Skeletal muscle satellite cell (primary cell): ENCODE results near the gene DDX60.
"Not testable (repeated sequence)": the region's sequence is repeated elsewhere in the genome, so short reads cannot be mapped to it uniquely, and the experiment has no call there.

Experiments
- H3K27me3 ChIP-seq: 2 replicates; pipeline ENCODE4 v1.7.0; 2013; ENCODE audit warnings: low read length; ENCODE audit not compliant: control insufficient read depth, insufficient read depth
- H3K36me3 ChIP-seq: 2 replicates; pipeline ENCODE4 v1.7.0; 2013; ENCODE audit warnings: mild to moderate bottlenecking, control low read depth, low read length; ENCODE audit not compliant: insufficient read depth
- H3K4me1 ChIP-seq: 2 replicates; pipeline ENCODE4 v1.7.0; 2013; ENCODE audit warnings: low read length; ENCODE audit not compliant: control insufficient read depth, insufficient read depth
- H3K4me2 ChIP-seq: 2 replicates; pipeline ENCODE4 v1.7.0; 2013; ENCODE audit warnings: mild to moderate bottlenecking, low read length
- H3K4me3 ChIP-seq: 2 replicates; pipeline ENCODE4 v1.7.0; 2013; ENCODE audit warnings: low read length
- H3K9ac ChIP-seq: 2 replicates; pipeline ENCODE4 v1.7.0; 2013; ENCODE audit warnings: mild to moderate bottlenecking, low read depth, low read length, moderate library complexity
- H3K9me3 ChIP-seq: replicated peaks from 2 replicates; pipeline ENCODE4 v1.7.0; 2013; ENCODE audit warnings: mild to moderate bottlenecking, control low read depth, low read length

DDX60 gene

DNA sequence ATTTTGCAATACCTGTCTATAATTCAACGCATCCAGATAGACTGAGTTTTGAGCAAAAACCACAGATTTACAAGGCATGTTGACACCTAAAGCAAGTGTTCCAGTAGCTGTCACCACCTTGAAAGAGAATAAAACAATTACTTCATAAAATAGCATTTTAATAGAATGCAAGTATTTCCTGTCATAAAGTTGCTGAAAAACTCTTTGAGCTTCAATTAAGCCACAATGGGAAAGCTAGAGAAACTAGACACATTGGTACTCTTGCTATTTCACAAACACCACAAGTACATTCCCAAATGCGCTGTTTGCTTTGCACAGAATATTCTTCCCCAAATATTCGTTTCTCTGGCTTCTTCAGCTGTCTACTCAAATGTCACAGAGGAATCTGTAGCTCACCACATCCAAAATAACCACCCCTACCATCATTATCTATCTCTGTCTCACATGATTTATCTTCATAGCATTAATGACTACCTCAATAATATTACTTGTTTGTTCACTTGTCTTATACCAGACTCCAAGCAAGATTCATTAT, 70.3 kb downstream of the DDX60 start:
- no peaks in the 10 kb centered on the region for H3K27me3 ChIP-seq
- no peaks in the 10 kb centered on the region for H3K4me1 ChIP-seq
- no peaks in the 10 kb centered on the region for H3K9me3 ChIP-seq
- H3K9ac ChIP-seq, result no peak overlapping the region
- H3K36me3 ChIP-seq, result no peaks in the 10 kb centered on the region
- no peak overlapping the region for H3K4me2 ChIP-seq
- H3K4me3 ChIP-seq, result no peak overlapping the region

DNA sequence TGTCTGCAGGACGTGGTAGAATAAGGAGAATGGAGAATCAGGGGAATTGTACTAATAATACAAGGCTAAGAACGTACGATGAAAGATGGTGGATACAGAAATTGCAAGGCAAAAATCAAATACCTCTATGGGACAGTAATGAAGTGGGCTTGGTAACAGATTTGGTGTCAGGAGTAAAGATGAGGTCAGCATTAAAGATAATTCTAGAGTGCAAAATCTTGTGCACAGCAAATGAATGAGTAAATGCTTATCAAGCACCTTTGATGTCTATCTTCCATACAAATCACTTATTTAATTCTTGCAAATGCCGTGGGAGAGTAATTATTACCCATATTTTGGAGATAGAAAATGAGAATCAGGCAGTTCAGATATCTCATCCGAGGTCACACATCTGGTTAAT, 70.9 kb downstream of the DDX60 start:
- Histone ChIP-seq H3K9me3 (no peaks in the 10 kb centered on the region), H3K4me2 (no peak overlapping the region), H3K4me1 (no peaks in the 10 kb centered on the region), H3K36me3 (no peaks in the 10 kb centered on the region), H3K4me3 (no peak overlapping the region), H3K27me3 (no peaks in the 10 kb centered on the region), H3K9ac (no peak overlapping the region)

DNA sequence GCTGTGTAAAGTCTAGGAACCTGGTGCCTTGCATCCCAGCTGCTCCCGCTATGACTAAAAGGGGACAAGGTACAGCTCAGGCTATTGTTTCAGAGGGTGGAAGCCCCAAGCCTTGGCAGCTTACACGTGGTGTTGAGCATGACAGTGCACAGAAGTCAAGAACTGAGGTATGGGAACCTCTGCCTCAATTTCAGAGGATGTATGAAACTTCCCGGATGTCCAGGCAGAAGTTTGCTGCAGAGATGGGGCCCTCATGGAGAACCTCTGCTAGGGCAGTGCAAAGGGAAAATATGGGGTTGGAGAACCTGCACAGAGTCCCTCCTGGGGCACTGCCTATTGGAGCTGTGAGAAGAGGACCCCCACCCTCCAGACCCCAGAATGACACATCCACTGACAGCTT, 76.6 kb downstream of the DDX60 start:
- no peak overlapping the region for H3K4me3 ChIP-seq
- H3K27me3 ChIP-seq, result no peaks in the 10 kb centered on the region
- no peaks in the 10 kb centered on the region for H3K36me3 ChIP-seq
- no peaks in the 10 kb centered on the region for H3K9me3 ChIP-seq
- no peaks in the 10 kb centered on the region for H3K4me1 ChIP-seq
- no peak overlapping the region for H3K9ac ChIP-seq
- H3K4me2 ChIP-seq, result no peak overlapping the region

DNA sequence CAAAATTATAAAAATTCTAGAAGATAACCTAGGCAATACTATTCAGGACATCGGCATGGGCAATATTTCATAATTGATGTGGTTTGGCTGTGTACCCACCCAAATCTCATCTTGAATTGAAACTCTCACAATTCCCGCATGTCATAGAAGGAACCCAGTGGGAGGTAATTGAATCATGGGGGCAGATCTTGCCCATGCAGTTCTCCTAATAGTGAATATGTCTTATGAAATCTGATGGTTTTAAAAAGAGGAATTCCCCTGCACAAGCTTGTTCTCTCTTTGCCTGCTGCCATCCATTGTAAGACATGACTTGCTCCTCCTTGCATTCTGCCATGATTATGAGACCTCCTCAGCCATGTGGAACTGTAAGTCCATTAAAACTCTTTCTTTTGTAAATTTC, 77.7 kb downstream of the DDX60 start:
- Histone ChIP-seq H3K36me3 (no peaks in the 10 kb centered on the region), H3K27me3 (no peaks in the 10 kb centered on the region)

DNA sequence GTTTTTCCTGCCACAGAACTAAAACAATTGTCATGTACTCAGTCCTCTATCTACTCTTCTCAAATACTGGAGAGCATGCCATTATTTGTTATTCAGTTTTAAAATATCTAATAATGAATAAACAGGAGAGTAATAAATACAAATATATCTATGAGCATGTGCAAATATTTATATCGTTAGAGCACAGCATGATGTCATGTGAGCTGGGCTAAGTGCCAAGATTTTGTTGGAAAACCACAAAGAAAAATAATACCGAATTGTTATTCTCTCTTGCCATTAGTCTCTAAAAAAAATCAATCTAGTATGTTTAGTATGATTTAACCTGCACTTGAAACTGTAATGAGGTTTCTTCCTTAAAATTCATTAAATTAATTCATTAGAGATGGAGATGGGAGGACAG, 97.3 kb downstream of the DDX60 start:
- H3K9me3 ChIP-seq, result no peaks in the 10 kb centered on the region
- H3K9ac ChIP-seq, result no peak overlapping the region
- H3K4me1 ChIP-seq, result peaks cover 23% of the 10 kb centered on the region
- no peaks in the 10 kb centered on the region for H3K36me3 ChIP-seq
- peak overlapping the region; percentile 24 for H3K4me2 ChIP-seq
- no peaks in the 10 kb centered on the region for H3K27me3 ChIP-seq
- H3K4me3 ChIP-seq, result peak overlapping the region; percentile 7

More for the DNA sequence above, 77.7 kb downstream of the DDX60 start:
- H3K9me3 ChIP-seq, result no peaks in the 10 kb centered on the region
- no peak overlapping the region for H3K9ac ChIP-seq
- no peak overlapping the region for H3K4me3 ChIP-seq
- H3K4me2 ChIP-seq, result no peak overlapping the region
- H3K4me1 ChIP-seq, result no peaks in the 10 kb centered on the region

DNA sequence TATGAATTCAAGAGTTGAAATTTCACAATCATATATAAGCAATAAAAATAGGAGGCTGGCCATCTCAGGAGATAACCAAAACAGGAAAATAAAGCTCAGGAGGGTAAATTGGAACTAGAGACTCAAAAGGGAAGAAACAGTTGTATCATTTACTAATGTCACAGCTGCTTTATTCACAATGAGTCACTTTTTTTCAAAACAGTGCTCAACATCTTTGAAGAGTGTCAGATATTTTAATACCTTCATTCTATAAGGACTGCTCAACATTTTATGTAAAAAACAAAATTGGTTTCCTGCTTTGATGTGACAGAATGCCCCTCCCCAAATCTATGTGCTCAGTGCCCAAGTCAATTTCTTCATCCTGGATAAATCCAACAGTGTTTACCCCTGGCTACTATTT, 97.7 kb downstream of the DDX60 start:
- Histone ChIP-seq H3K27me3 (no peaks in the 10 kb centered on the region), H3K9ac (no peak overlapping the region), H3K4me1 (peaks cover 23% of the 10 kb centered on the region), H3K9me3 (no peaks in the 10 kb centered on the region), H3K36me3 (no peaks in the 10 kb centered on the region), H3K4me2 (peak overlapping the region; percentile 24), H3K4me3 (peak overlapping the region; percentile 7)

DNA sequence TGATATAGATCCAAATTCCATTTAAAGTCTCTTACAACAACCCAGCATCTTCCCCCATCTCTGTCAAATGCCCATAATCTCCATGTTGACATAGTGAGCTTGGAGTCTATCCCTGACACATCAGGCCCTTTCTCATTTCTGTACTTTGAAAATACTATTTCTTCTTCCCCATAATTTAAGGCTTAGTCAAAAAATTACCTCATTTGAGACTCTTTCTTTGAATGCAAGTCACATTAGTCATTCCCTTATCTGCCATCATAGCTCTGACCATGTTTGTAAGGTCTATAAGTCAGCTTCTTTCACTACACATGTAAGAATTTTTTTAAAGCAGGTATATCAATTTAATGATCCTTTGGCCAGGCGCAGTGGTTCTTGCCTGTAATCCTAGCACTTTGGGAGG, 99.9 kb downstream of the DDX60 start:
- Histone ChIP-seq H3K9me3 (no peaks in the 10 kb centered on the region), H3K4me3 (no peak overlapping the region), H3K27me3 (no peaks in the 10 kb centered on the region), H3K9ac (no peak overlapping the region), H3K36me3 (no peaks in the 10 kb centered on the region), H3K4me2 (no peak overlapping the region), H3K4me1 (peaks cover 23% of the 10 kb centered on the region)

DNA sequence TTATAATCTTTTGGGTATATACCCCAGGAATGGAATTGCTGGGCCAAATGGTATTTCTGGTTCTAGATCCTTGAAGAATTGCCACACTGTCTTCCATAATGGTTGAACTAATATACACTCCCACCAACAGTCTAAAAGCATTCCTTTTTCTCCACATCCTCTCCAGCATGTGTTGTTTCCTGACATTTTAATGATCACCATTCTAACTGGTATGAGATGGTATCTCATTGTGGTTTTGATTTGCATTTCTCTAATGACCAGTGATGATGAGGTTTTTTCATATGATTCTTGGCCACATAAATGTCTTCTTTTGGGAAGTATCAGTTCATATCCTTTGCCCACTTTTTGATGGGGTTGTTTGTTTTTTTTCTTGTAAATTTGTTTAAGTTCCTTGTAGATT, 105.0 kb downstream of the DDX60 start:
- H3K9me3 ChIP-seq, H3K36me3 ChIP-seq, H3K27me3 ChIP-seq, H3K4me3 ChIP-seq, H3K4me1 ChIP-seq, H3K4me2 ChIP-seq, H3K9ac ChIP-seq: not testable (repeated sequence)

DNA sequence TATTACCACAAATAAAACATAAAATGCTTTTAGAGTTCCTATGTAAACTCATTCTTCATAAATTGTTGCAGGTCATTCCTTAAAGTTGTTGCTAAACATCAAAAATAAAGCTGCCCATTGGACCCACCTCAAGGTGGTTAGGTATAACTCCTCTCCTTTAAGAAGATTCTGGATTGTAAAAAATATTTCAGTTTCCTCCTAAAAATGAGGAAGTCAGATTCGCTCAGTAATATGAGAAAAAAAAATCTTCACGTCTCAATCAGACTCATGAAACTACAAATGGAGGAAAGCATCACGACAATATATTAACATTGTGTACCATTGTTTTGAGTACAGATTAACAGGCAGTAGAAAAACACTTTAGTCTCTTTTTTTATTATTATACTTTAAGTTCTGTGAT, 105.9 kb downstream of the DDX60 start:
- no peak overlapping the region for H3K4me3 ChIP-seq
- no peaks in the 10 kb centered on the region for H3K36me3 ChIP-seq
- no peak overlapping the region for H3K4me2 ChIP-seq
- no peaks in the 10 kb centered on the region for H3K4me1 ChIP-seq
- no peaks in the 10 kb centered on the region for H3K9me3 ChIP-seq
- H3K9ac ChIP-seq, result no peak overlapping the region
- H3K27me3 ChIP-seq, result no peaks in the 10 kb centered on the region

DNA sequence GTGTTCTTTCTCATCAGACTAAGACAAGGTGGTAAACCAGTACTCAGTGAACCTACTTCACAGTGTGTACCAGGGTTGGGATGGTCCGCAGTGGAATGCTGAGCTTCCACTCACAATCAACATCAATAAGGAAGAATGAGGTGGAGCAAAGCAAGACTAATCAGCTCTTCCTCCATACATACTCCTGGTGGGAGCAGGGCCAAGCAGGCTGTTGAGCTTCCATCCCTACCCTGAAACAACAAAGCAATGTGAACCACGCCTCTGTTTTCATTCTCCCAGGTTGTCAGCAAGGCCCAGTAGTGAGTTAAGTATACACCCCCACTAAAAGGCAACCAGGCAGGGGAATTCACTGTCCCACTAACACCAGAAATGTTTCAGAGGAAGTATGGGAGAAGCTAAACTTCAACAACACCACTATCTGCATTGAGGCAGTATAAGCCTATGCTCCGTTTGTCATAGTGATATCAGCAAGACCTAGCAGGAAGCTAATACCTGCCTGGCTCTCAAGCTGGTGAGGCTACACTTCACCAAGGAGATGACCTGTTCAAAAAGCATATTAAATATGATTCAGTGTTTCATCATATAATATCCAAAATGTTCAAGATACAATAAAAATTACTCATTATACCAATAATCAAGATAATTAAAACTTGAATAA, 109.5 kb downstream of the DDX60 start:
- H3K36me3 ChIP-seq, result no peaks in the 10 kb centered on the region
- H3K27me3 ChIP-seq, result no peaks in the 10 kb centered on the region
- no peaks in the 10 kb centered on the region for H3K9me3 ChIP-seq
- H3K9ac ChIP-seq, result no peak overlapping the region
- H3K4me2 ChIP-seq, result no peak overlapping the region
- no peak overlapping the region for H3K4me3 ChIP-seq
- H3K4me1 ChIP-seq, result no peaks in the 10 kb centered on the region

DNA sequence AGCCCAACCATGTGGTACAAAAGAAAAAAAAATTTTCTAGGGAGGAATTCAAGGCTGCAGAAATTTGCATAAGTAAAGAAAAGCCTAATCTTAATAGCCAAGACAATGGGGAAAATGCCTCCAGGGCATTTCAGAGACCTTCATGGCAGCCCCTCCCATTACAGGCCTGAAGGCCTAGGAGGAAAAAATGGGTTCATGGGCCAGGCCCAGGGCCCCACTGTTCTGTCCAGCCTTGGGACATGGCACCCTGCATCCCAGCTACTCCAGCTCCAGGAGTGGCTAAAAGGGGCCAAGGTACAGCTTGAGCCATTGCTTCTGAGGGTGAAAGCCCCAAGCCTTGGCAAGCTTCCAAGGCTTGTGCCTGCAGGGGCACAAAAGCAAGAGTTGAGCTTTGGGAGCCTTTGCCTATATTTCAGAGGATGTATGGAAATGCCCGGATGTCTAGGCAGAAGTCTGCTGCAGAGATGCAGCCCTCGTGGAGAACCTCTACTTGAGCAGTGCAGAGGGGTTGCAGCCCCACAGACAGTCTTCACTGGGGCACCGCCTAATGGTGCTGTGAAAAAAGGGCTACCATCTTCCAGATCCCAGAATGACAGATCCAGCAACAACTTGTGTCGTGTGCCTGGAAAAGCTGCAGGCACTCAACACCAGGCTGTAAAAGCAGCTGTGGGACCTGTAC, 115.2 kb downstream of the DDX60 start:
- no peak overlapping the region for H3K4me2 ChIP-seq
- peaks cover 5% of the 10 kb centered on the region for H3K4me1 ChIP-seq
- H3K9me3 ChIP-seq, result peaks cover 6% of the 10 kb centered on the region
- no peak overlapping the region for H3K9ac ChIP-seq
- H3K36me3 ChIP-seq, result no peaks in the 10 kb centered on the region
- H3K27me3 ChIP-seq, result no peaks in the 10 kb centered on the region
- no peak overlapping the region for H3K4me3 ChIP-seq

DNA sequence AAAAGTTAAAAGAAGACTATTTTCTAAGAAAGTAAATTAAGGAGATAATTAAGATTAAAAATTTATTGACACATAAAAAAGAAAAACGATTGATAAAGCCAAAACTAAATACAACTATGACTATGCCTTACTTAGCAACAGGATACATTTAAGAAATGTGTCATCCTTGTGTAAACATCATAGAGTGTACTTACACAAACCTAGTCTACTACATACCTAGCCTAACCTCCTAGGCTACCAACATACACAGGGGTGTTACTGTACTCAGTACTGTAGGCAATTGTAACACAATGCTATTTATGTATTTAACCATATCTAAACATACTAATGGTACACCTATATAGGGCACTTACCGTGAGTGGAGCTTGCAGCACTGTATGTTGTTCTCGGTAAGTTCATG, 117.9 kb downstream of the DDX60 start:
- Histone ChIP-seq H3K4me2 (no peak overlapping the region), H3K36me3 (no peaks in the 10 kb centered on the region), H3K27me3 (no peaks in the 10 kb centered on the region), H3K9me3 (peaks cover 6% of the 10 kb centered on the region), H3K4me3 (no peak overlapping the region), H3K4me1 (peaks cover 5% of the 10 kb centered on the region), H3K9ac (no peak overlapping the region)
